ENCODE results near the gene MEN1. TPM values are rescaled to one million over a fixed set of nuclear protein-coding genes. Genes with fewer than 3 reads are reported as not detected.

MEN1 gene
- total and polyA plus RNA-seq, 2 of the 13 experiments (the other 11 are each of a cell fraction or from before 2014, with no cell fraction given): 20.5 to 27.3 TPM

DNA sequence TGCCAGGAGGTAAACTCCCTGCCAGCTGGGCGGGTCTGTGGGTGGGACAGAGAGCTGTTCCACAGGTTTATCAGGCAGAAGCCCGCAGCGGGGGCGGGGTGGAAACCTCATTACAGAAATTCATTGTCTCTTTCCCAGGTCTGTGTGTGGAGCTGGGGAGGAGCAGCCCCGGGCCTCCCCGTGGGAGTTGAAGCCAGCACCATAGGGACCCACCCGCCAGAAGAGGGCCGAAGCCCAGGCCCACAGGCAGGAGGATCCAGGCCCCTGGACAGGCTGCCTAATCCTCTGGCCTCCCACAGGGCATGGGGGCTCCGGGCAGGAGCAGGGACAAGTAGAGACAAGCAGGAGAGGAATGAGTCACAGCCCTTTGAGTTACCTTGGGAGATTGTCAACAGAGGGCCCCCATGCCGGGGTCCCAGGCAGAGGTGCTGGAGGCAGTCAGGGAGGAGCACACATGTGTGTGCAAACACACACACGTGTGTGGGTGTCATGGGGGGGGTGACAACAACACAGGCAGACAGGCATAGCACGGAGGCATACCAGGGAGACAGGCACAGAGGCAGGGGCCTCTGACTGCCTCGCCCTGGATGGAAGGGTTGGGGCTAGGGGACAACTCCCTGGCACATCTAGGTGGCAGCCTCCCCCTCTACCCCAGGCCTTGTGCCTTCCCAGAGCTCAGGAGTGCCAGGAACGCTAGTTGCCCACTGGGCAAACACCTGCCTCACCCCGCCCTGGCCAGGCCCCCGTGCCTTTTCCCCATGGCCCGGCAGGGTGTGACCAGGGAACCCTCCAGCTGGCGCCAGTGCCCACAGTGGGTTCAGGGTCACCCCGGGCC lies 32.7 kb upstream of the MEN1 start (continued):
- TF ChIP-seq, protein P1, sequence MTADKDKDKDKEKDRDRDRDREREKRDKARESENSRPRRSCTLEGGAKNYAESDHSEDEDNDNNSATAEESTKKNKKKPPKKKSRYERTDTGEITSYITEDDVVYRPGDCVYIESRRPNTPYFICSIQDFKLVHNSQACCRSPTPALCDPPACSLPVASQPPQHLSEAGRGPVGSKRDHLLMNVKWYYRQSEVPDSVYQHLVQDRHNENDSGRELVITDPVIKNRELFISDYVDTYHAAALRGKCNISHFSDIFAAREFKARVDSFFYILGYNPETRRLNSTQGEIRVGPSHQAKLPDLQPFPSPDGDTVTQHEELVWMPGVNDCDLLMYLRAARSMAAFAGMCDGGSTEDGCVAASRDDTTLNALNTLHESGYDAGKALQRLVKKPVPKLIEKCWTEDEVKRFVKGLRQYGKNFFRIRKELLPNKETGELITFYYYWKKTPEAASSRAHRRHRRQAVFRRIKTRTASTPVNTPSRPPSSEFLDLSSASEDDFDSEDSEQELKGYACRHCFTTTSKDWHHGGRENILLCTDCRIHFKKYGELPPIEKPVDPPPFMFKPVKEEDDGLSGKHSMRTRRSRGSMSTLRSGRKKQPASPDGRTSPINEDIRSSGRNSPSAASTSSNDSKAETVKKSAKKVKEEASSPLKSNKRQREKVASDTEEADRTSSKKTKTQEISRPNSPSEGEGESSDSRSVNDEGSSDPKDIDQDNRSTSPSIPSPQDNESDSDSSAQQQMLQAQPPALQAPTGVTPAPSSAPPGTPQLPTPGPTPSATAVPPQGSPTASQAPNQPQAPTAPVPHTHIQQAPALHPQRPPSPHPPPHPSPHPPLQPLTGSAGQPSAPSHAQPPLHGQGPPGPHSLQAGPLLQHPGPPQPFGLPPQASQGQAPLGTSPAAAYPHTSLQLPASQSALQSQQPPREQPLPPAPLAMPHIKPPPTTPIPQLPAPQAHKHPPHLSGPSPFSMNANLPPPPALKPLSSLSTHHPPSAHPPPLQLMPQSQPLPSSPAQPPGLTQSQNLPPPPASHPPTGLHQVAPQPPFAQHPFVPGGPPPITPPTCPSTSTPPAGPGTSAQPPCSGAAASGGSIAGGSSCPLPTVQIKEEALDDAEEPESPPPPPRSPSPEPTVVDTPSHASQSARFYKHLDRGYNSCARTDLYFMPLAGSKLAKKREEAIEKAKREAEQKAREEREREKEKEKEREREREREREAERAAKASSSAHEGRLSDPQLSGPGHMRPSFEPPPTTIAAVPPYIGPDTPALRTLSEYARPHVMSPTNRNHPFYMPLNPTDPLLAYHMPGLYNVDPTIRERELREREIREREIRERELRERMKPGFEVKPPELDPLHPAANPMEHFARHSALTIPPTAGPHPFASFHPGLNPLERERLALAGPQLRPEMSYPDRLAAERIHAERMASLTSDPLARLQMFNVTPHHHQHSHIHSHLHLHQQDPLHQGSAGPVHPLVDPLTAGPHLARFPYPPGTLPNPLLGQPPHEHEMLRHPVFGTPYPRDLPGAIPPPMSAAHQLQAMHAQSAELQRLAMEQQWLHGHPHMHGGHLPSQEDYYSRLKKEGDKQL (CRISPR knock-in tag; IDR thresholded peaks at IDR 0.05; ENCODE audit: low read depth): no peak
- TF ChIP-seq, protein P2, sequence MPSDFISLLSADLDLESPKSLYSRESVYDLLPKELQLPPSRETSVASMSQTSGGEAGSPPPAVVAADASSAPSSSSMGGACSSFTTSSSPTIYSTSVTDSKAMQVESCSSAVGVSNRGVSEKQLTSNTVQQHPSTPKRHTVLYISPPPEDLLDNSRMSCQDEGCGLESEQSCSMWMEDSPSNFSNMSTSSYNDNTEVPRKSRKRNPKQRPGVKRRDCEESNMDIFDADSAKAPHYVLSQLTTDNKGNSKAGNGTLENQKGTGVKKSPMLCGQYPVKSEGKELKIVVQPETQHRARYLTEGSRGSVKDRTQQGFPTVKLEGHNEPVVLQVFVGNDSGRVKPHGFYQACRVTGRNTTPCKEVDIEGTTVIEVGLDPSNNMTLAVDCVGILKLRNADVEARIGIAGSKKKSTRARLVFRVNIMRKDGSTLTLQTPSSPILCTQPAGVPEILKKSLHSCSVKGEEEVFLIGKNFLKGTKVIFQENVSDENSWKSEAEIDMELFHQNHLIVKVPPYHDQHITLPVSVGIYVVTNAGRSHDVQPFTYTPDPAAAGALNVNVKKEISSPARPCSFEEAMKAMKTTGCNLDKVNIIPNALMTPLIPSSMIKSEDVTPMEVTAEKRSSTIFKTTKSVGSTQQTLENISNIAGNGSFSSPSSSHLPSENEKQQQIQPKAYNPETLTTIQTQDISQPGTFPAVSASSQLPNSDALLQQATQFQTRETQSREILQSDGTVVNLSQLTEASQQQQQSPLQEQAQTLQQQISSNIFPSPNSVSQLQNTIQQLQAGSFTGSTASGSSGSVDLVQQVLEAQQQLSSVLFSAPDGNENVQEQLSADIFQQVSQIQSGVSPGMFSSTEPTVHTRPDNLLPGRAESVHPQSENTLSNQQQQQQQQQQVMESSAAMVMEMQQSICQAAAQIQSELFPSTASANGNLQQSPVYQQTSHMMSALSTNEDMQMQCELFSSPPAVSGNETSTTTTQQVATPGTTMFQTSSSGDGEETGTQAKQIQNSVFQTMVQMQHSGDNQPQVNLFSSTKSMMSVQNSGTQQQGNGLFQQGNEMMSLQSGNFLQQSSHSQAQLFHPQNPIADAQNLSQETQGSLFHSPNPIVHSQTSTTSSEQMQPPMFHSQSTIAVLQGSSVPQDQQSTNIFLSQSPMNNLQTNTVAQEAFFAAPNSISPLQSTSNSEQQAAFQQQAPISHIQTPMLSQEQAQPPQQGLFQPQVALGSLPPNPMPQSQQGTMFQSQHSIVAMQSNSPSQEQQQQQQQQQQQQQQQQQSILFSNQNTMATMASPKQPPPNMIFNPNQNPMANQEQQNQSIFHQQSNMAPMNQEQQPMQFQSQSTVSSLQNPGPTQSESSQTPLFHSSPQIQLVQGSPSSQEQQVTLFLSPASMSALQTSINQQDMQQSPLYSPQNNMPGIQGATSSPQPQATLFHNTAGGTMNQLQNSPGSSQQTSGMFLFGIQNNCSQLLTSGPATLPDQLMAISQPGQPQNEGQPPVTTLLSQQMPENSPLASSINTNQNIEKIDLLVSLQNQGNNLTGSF (CRISPR knock-in tag; IDR thresholded peaks at IDR 0.05): no peak
- peak; percentile 55; the same call in 1 of the 2 replicates for TF ChIP-seq ZNF441 (CRISPR knock-in tag; IDR thresholded peaks at IDR 0.05; ENCODE audit: borderline replicate concordance)
- no peak for TF ChIP-seq ZNF605 (CRISPR knock-in tag; IDR thresholded peaks at IDR 0.05)
- peak; percentile 90 for TF ChIP-seq ARNTL (CRISPR knock-in tag; IDR thresholded peaks at IDR 0.05)
- TF ChIP-seq POLR2G (IDR thresholded peaks at IDR 0.05; ENCODE audit: low read depth, low read length): no peak; the same call in 1 of the 2 replicates
- TF ChIP-seq FOXA1 (IDR thresholded peaks at IDR 0.05): no peak
- TF ChIP-seq FOXA1 (CRISPR knock-in tag; IDR thresholded peaks at IDR 0.05): peak; percentile 75
- TF ChIP-seq ZSCAN9 (CRISPR knock-in tag; IDR thresholded peaks at IDR 0.05; ENCODE audit: borderline replicate concordance): no peak; the same call in 1 of the 2 replicates
- TF ChIP-seq, protein P3, sequence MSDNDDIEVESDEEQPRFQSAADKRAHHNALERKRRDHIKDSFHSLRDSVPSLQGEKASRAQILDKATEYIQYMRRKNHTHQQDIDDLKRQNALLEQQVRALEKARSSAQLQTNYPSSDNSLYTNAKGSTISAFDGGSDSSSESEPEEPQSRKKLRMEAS (IDR thresholded peaks at IDR 0.05): peak; percentile 72; the same call in 1 of the 2 replicates
- TF ChIP-seq TRIM24 (CRISPR knock-in tag; IDR thresholded peaks at IDR 0.05): no peak
- TF ChIP-seq, protein P4, sequence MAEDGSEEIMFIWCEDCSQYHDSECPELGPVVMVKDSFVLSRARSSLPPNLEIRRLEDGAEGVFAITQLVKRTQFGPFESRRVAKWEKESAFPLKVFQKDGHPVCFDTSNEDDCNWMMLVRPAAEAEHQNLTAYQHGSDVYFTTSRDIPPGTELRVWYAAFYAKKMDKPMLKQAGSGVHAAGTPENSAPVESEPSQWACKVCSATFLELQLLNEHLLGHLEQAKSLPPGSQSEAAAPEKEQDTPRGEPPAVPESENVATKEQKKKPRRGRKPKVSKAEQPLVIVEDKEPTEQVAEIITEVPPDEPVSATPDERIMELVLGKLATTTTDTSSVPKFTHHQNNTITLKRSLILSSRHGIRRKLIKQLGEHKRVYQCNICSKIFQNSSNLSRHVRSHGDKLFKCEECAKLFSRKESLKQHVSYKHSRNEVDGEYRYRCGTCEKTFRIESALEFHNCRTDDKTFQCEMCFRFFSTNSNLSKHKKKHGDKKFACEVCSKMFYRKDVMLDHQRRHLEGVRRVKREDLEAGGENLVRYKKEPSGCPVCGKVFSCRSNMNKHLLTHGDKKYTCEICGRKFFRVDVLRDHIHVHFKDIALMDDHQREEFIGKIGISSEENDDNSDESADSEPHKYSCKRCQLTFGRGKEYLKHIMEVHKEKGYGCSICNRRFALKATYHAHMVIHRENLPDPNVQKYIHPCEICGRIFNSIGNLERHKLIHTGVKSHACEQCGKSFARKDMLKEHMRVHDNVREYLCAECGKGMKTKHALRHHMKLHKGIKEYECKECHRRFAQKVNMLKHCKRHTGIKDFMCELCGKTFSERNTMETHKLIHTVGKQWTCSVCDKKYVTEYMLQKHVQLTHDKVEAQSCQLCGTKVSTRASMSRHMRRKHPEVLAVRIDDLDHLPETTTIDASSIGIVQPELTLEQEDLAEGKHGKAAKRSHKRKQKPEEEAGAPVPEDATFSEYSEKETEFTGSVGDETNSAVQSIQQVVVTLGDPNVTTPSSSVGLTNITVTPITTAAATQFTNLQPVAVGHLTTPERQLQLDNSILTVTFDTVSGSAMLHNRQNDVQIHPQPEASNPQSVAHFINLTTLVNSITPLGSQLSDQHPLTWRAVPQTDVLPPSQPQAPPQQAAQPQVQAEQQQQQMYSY (CRISPR knock-in tag; IDR thresholded peaks at IDR 0.05): no peak
- no peak for TF ChIP-seq PTBP1 (IDR thresholded peaks at IDR 0.05; ENCODE audit: low read depth, low read length, poor library complexity, severe bottlenecking)

All from HepG2 (cell line).